Nephron (organoid): ENCODE results near the gene ANO2.
A peak's percentile ranks its signal among the peaks of the same experiment; 100 is the strongest.

Experiments used
- H3K27ac Mint-ChIP-seq, 3 experiments: 2 replicates each; pipeline ENCODE4 v1.8.0; 2020; ENCODE audit warnings: mixed read lengths in 3 of 3, mild to moderate bottlenecking in 2 of 3, moderate library complexity in 1 of 3
- H3K27me3 Mint-ChIP-seq: 2 replicates; pipeline ENCODE4 v1.8.0; 2021; ENCODE audit warnings: low read depth, mild to moderate bottlenecking, moderate library complexity, mixed read lengths
- H3K36me3 Mint-ChIP-seq: 2 replicates; pipeline ENCODE4 v1.8.0; 2020; ENCODE audit warnings: low read depth, mixed read lengths
- H3K4me1 Mint-ChIP-seq: 2 replicates; pipeline ENCODE4 v1.8.0; 2020; ENCODE audit warnings: mixed read lengths
- H3K4me3 Mint-ChIP-seq, 3 experiments: 2 replicates each; pipeline ENCODE4 v1.8.0; 2020; ENCODE audit warnings: mild to moderate bottlenecking in 3 of 3, mixed read lengths in 3 of 3, moderate library complexity in 2 of 3
- H3K9me3 Mint-ChIP-seq: 2 replicates; pipeline ENCODE4 v1.8.0; 2020; ENCODE audit warnings: mixed read lengths
- TF ChIP-seq, protein P1 (sequence below), 3 experiments: fragments of 200-600 bp; sonication (generic); IDR thresholded peaks; one replicate each; pipeline ENCODE4 v1.5.0; 2021; ENCODE audit warnings: antibody characterized with exemption in 3 of 3; ENCODE audit not compliant: unreplicated experiment in 3 of 3

The ANO2 gene

DNA sequence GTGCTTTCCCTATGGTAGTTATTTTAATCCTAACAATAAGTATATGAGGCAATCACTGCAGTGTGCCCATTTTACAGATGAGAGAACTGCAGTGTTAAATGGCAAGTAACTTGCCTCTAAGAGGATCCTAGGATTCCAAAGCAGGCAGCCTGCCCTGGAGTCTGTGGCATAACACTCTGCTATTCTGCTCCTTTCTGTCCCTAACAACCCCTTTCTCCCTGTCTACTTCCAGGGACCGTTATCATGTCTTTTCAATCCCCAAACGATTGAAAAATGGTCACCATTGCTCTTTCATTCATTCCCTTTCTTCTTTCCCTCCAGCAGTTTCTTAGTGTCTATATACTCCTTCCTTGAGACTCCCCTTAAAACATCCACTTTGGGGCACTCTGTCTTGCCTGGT is 1.3 kb upstream of the ANO2 start:
- Mint-ChIP-seq H3K27ac (no peak overlapping the region), H3K36me3 (no peaks in the 10 kb centered on the region), H3K4me3 (peak overlapping the region; percentile 40 to 87 (median 84)), H3K9me3 (no peaks in the 10 kb centered on the region), H3K27me3 (peaks cover 80% of the 10 kb centered on the region), H3K4me1 (no peaks in the 10 kb centered on the region)
- TF ChIP-seq, protein P1, sequence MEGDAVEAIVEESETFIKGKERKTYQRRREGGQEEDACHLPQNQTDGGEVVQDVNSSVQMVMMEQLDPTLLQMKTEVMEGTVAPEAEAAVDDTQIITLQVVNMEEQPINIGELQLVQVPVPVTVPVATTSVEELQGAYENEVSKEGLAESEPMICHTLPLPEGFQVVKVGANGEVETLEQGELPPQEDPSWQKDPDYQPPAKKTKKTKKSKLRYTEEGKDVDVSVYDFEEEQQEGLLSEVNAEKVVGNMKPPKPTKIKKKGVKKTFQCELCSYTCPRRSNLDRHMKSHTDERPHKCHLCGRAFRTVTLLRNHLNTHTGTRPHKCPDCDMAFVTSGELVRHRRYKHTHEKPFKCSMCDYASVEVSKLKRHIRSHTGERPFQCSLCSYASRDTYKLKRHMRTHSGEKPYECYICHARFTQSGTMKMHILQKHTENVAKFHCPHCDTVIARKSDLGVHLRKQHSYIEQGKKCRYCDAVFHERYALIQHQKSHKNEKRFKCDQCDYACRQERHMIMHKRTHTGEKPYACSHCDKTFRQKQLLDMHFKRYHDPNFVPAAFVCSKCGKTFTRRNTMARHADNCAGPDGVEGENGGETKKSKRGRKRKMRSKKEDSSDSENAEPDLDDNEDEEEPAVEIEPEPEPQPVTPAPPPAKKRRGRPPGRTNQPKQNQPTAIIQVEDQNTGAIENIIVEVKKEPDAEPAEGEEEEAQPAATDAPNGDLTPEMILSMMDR (IDR thresholded peaks at IDR 0.05; ENCODE audit: unreplicated experiment in 3 of 3), result no peak

DNA sequence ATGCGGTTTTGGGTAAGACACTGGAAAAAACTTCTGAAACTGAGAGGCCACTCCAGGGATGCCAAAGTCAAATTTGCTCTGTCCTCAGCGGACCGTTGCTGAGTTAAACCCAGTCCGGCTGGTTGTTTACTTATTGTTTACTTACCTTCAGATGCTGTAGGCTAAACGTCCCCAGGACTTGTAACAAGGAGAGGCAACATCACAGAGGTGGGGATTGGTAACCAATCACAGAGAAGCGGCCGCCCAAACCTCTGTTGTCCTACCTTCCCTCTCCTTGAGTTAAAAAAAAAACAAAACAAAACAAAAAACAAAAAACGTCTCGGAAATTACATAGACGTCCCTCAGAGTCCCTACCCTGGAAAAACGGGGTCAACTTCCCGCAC is 380 bp downstream of the ANO2 start:
- Mint-ChIP-seq H3K36me3 (no peaks in the 10 kb centered on the region), H3K27me3 (peaks cover 76% of the 10 kb centered on the region), H3K4me1 (no peaks in the 10 kb centered on the region), H3K27ac (no peak overlapping the region), H3K9me3 (peaks cover 1% of the 10 kb centered on the region), H3K4me3 (peak overlapping the region; percentile 73 to 80 (median 78))
- TF ChIP-seq, protein P1 (IDR thresholded peaks at IDR 0.05; ENCODE audit: unreplicated experiment in 3 of 3), result no peak

DNA sequence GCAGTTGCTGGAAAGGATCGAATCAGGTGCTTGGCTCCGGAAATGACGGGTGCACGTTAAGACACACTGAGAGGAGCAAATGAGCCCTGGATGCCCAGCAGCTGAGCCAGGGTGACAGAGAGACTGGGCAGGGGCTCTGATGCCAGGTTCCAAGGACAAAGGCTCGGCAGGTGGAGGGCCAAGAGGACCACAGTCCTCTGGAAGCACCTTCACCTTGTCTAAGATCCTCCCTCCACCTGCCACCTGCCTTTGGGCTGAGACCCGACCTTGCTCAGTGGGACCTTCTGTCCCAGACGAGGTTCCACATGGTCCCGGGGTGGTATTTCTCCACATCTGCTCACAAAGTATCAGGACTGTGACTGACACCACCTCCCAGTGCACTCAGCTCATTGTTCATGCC is 1.0 kb downstream of the ANO2 start:
- Mint-ChIP-seq H3K4me3 (peak overlapping the region; percentile 73 to 80 (median 78)), H3K4me1 (no peaks in the 10 kb centered on the region), H3K27ac (no peak overlapping the region), H3K36me3 (no peaks in the 10 kb centered on the region), H3K27me3 (peaks cover 70% of the 10 kb centered on the region), H3K9me3 (peaks cover 4% of the 10 kb centered on the region)
- TF ChIP-seq, protein P1 (IDR thresholded peaks at IDR 0.05; ENCODE audit: unreplicated experiment in 3 of 3), result no peak

DNA sequence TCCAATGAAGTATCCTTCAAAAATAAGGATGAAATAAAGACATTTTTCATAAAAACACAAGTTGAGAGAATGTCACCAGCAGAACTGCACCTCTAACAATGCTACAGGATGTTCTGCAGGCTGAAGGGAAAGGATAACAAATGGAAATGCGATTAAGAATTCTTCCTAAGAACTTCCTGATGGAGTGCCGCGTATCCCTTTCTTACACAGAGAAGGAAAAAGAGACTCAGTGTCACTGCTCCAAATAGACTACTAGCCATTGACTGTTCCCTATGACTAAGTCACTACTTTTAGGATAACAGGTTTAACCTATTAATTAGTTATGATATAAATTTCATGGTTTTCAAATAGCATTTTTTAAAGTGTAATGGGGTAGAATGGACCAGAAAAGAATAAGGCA is 3.2 kb downstream of the ANO2 start:
- no peaks in the 10 kb centered on the region for H3K4me1 Mint-ChIP-seq

DNA sequence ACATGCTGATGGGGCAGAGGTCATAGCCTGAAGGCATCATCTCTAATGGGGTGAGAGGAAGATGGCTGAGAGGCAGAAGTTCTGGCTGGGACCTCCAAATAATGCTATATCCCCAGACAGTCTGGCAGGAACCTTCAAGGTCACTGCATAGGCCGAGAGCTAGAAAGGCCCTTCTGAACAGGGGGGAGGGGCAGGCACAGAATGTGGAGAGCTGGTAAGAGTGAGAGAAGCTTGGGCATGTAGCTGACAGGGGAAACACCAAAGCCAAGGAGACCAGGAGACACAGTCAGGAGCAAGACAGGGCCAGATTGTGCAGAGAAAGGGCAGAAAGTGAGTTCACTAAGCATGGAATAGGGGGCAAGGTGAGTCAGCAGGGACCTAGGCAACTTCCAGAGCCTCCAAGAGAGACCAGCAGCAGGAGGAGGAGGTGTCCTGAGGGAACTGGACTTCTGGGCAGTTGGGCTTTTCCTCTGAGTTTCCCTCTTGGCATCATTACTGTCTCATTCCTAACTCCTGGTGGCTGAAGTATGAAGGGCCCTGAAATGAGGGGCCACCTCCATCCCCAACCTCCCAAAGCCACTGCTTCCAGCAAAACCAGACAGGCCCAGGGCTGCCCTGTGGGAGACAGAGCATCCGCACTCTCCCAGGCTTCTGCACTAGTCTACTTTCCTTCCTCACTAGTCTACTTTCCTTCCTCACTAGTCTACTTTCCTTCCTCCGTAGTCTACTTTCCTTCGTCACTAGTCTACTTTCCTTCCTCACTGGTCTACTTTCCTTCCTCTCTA is 17.1 kb downstream of the ANO2 start:
- Mint-ChIP-seq H3K36me3 (no peaks in the 10 kb centered on the region), H3K9me3 (no peaks in the 10 kb centered on the region), H3K27me3 (peaks cover 67% of the 10 kb centered on the region), H3K27ac (no peak overlapping the region), H3K4me3 (no peak overlapping the region), H3K4me1 (no peaks in the 10 kb centered on the region)
- TF ChIP-seq, protein P1 (IDR thresholded peaks at IDR 0.05; ENCODE audit: unreplicated experiment in 3 of 3), result no peak

More for the DNA sequence above, 3.2 kb downstream of the ANO2 start:
- peaks cover 4% of the 10 kb centered on the region for H3K9me3 Mint-ChIP-seq
- H3K27ac Mint-ChIP-seq, result no peak overlapping the region
- no peaks in the 10 kb centered on the region for H3K36me3 Mint-ChIP-seq
- no peak overlapping the region for H3K4me3 Mint-ChIP-seq
- TF ChIP-seq, protein P1 (IDR thresholded peaks at IDR 0.05; ENCODE audit: unreplicated experiment in 3 of 3), result no peak
- H3K27me3 Mint-ChIP-seq, result peaks cover 62% of the 10 kb centered on the region

DNA sequence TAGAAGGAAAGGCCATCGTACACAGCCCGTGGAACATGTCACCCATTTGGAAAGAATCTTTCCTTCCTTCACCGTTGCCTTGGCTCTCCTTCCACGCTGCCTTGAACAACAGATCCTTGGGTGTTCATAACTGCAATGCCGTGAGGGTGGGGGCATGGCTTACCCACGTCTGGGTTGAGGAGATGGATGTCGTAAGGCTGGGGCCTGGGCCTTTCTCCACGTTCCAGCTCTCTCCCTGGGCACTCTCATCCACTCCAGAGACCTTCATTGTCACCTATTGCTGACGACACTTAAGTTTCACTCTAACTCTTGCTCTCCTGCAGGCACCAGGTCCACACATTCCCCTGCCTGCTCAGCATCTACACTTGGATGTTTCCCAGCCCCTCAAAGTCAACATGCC is 19.4 kb downstream of the ANO2 start:
- H3K4me1 Mint-ChIP-seq, result no peaks in the 10 kb centered on the region
- TF ChIP-seq, protein P1 (IDR thresholded peaks at IDR 0.05; ENCODE audit: unreplicated experiment in 3 of 3), result no peak
- peaks cover 56% of the 10 kb centered on the region for H3K27me3 Mint-ChIP-seq
- no peaks in the 10 kb centered on the region for H3K36me3 Mint-ChIP-seq
- no peak overlapping the region for H3K4me3 Mint-ChIP-seq
- no peaks in the 10 kb centered on the region for H3K9me3 Mint-ChIP-seq
- no peak overlapping the region for H3K27ac Mint-ChIP-seq
